DOHH2 (cell line): ENCODE data around the gene ANXA10.

Source experiments
- H3F3A ChIP-seq: fragments of 200-600 bp; sonication (generic), shearing (Covaris generic); 2 replicates; pipeline ENCODE4 v1.6.0; 2016; ENCODE audit warnings: antibody characterized with exemption, mild to moderate bottlenecking; ENCODE audit not compliant: control insufficient read depth, insufficient read depth
- H3K27ac ChIP-seq: fragments of 200-600 bp; sonication (generic); 2 replicates; pipeline ENCODE4 v1.5.1; 2014; ENCODE audit warnings: low read depth, mild to moderate bottlenecking, low read length, moderate library complexity
- H3K27me3 ChIP-seq: fragments of 200-600 bp; sonication (generic); 2 replicates; pipeline ENCODE4 v1.6.1; 2014; ENCODE audit warnings: mild to moderate bottlenecking, low read length, mixed read lengths; ENCODE audit not compliant: control insufficient read depth
- H3K36me3 ChIP-seq: fragments of 200-600 bp; sonication (generic); 2 replicates; pipeline ENCODE4 v1.6.1; 2014; ENCODE audit warnings: mild to moderate bottlenecking, low read length, moderate library complexity, mixed read lengths; ENCODE audit not compliant: control insufficient read depth
- H3K4me1 ChIP-seq: fragments of 200-600 bp; sonication (generic); 2 replicates; pipeline ENCODE4 v1.6.1; 2014; ENCODE audit warnings: mild to moderate bottlenecking, low read length, mixed read lengths; ENCODE audit not compliant: control insufficient read depth
- H3K4me2 ChIP-seq: fragments of 200-600 bp; sonication (generic); 2 replicates; pipeline ENCODE4 v1.6.0; 2014; ENCODE audit warnings: mild to moderate bottlenecking, low read length, moderate library complexity
- H3K4me3 ChIP-seq: fragments of 200-600 bp; sonication (generic); 2 replicates; pipeline ENCODE4 v1.5.1; 2014; ENCODE audit warnings: mild to moderate bottlenecking, low read length, mixed read lengths
- H3K79me2 ChIP-seq: fragments of 200-600 bp; sonication (generic); 2 replicates; pipeline ENCODE4 v1.6.1; 2014; ENCODE audit warnings: mild to moderate bottlenecking, low read length, mixed read lengths; ENCODE audit not compliant: control insufficient read depth
- H3K9me2 ChIP-seq: fragments of 200-600 bp; sonication (generic); replicated peaks from 2 replicates; pipeline ENCODE4 v1.6.1; 2014; ENCODE audit warnings: mild to moderate bottlenecking, low read length, mixed read lengths; ENCODE audit not compliant: control insufficient read depth
- H3K9me3 ChIP-seq: fragments of 200-600 bp; sonication (generic); 2 replicates; pipeline ENCODE4 v1.6.1; 2014; ENCODE audit warnings: antibody characterized with exemption, low read length, mixed read lengths; ENCODE audit not compliant: control insufficient read depth, insufficient read depth
- H4K20me1 ChIP-seq: fragments of 200-600 bp; sonication (generic); 2 replicates; pipeline ENCODE4 v1.6.0; 2014; ENCODE audit warnings: low read depth, mild to moderate bottlenecking, antibody characterized with exemption, low read length, moderate library complexity; ENCODE audit not compliant: control insufficient read depth, insufficient read depth
- CTCF ChIP-seq: fragments of 200-600 bp; sonication (generic); IDR thresholded peaks from one replicate; pipeline ENCODE4 v1.5.1; 2014; ENCODE audit warnings: antibody characterized with exemption, mild to moderate bottlenecking, low read depth, low read length; ENCODE audit not compliant: poor library complexity, severe bottlenecking
- EZH2phosphoT487 ChIP-seq: fragments of 200-600 bp; sonication (generic); IDR thresholded peaks from 2 replicates; pipeline ENCODE4 v1.6.1; 2017; ENCODE audit warnings: borderline replicate concordance, mild to moderate bottlenecking, antibody characterized with exemption, low read length, moderate library complexity, mixed read lengths

The ANXA10 gene

GRCh38 chr4:168120811-168121210, 28.5 kb downstream of the ANXA10 start:
- Histone ChIP-seq H3F3A (no peaks in the 10 kb centered on the region), H3K36me3 (no peaks in the 10 kb centered on the region), H3K4me2 (no peak overlapping the region), H3K27me3 (no peaks in the 10 kb centered on the region), H3K79me2 (no peaks in the 10 kb centered on the region), H3K4me3 (no peak overlapping the region), H3K27ac (no peak overlapping the region), H3K4me1 (no peaks in the 10 kb centered on the region), H3K9me3 (no peaks in the 10 kb centered on the region), H4K20me1 (no peaks in the 10 kb centered on the region), H3K9me2 (no peaks in the 10 kb centered on the region)
- no peak for TF ChIP-seq EZH2phosphoT487
- TF ChIP-seq CTCF = no peak

- no peaks in the 10 kb centered on the region for H3K4me1 ChIP-seq
- no peaks in the 10 kb centered on the region for H3K36me3 ChIP-seq
- H3K9me3 ChIP-seq = no peaks in the 10 kb centered on the region
- H3K27ac ChIP-seq = no peak overlapping the region
- no peaks in the 10 kb centered on the region for H3K79me2 ChIP-seq
- no peaks in the 10 kb centered on the region for H3F3A ChIP-seq
- no peaks in the 10 kb centered on the region for H3K27me3 ChIP-seq
- H3K4me2 ChIP-seq = no peak overlapping the region
- H3K9me2 ChIP-seq = no peaks in the 10 kb centered on the region
- no peaks in the 10 kb centered on the region for H4K20me1 ChIP-seq
- no peak for TF ChIP-seq EZH2phosphoT487
- no peak for TF ChIP-seq CTCF
- H3K4me3 ChIP-seq = no peak overlapping the region
These were observed 31.8 kb downstream of the ANXA10 start for GRCh38 chr4:168124008-168124641.

- no peaks in the 10 kb centered on the region for H4K20me1 ChIP-seq
- no peaks in the 10 kb centered on the region for H3K4me1 ChIP-seq
- H3K4me2 ChIP-seq = no peak overlapping the region
- no peaks in the 10 kb centered on the region for H3K9me3 ChIP-seq
- no peak for TF ChIP-seq EZH2phosphoT487
- TF ChIP-seq CTCF = no peak
- H3K27ac ChIP-seq = no peak overlapping the region
- H3F3A ChIP-seq = no peaks in the 10 kb centered on the region
- no peaks in the 10 kb centered on the region for H3K36me3 ChIP-seq
- no peaks in the 10 kb centered on the region for H3K27me3 ChIP-seq
- no peaks in the 10 kb centered on the region for H3K9me2 ChIP-seq
- no peaks in the 10 kb centered on the region for H3K79me2 ChIP-seq
- no peak overlapping the region for H3K4me3 ChIP-seq
These were observed 34.6 kb downstream of the ANXA10 start for GRCh38 chr4:168126952-168127351.

GRCh38 chr4:168128601-168129000, 36.3 kb downstream of the ANXA10 start:
- no peak overlapping the region for H3K27ac ChIP-seq
- no peaks in the 10 kb centered on the region for H3K36me3 ChIP-seq
- no peak overlapping the region for H3K4me3 ChIP-seq
- no peaks in the 10 kb centered on the region for H3K4me1 ChIP-seq
- no peaks in the 10 kb centered on the region for H3K27me3 ChIP-seq
- H3K79me2 ChIP-seq = no peaks in the 10 kb centered on the region
- no peaks in the 10 kb centered on the region for H4K20me1 ChIP-seq
- no peaks in the 10 kb centered on the region for H3K9me3 ChIP-seq
- no peak for TF ChIP-seq CTCF
- no peaks in the 10 kb centered on the region for H3F3A ChIP-seq
- H3K4me2 ChIP-seq = no peak overlapping the region
- no peaks in the 10 kb centered on the region for H3K9me2 ChIP-seq
